CD4-positive, CD25-positive, alpha-beta regulatory T cell (primary cell): ENCODE results near the gene MYMK. TPM values are rescaled to one million over a fixed set of nuclear protein-coding genes. Genes with fewer than 3 reads are reported as not detected.
A peak's percentile ranks its signal among the peaks of the same experiment; 100 is the strongest.

Source experiments
- ATAC-seq, 2 donors: fragments of 150-1000 bp; cut with Tn5 transposase; one replicate each; pipeline ENCODE4 v1.10.0; 2021; ENCODE audit warnings: low read depth in 2 of 2, moderate number of reproducible peaks in 2 of 2, moderate library complexity in 1 of 2
- DNase-seq, 3 donors: peaks; one replicate each; pipeline versions ENCODE4 v3.0.0 to v3.0.0-alpha.2; 2012 to 2022; ENCODE audit warnings: mixed read lengths in 1 of 3
- H3K27ac ChIP-seq: one replicate; pipeline ENCODE4 v1.7.0; 2013; ENCODE audit warnings: mild to moderate bottlenecking, low read length; ENCODE audit not compliant: insufficient read depth, poor library complexity, severe bottlenecking
- H3K27me3 ChIP-seq: one replicate; pipeline ENCODE4 v1.7.0; 2013; ENCODE audit warnings: low read length; ENCODE audit not compliant: control insufficient read depth, insufficient read depth
- H3K36me3 ChIP-seq: one replicate; pipeline ENCODE4 v1.7.0; 2013; ENCODE audit warnings: mild to moderate bottlenecking, low read length, moderate library complexity; ENCODE audit not compliant: control insufficient read depth, insufficient read depth
- H3K4me1 ChIP-seq: 2 replicates; pipeline ENCODE4 v1.7.0; 2013; ENCODE audit warnings: mild to moderate bottlenecking, low read length; ENCODE audit not compliant: insufficient read depth, control insufficient read depth, poor library complexity, severe bottlenecking
- H3K4me3 ChIP-seq: one replicate; pipeline ENCODE4 v1.7.0; 2013; ENCODE audit warnings: low read depth, mild to moderate bottlenecking, low read length, moderate library complexity
- H3K9me3 ChIP-seq, 2 experiments: 1 replicate in 1 of 2; 2 replicates in 1 of 2; pipeline ENCODE4 v1.7.0; 2013; ENCODE audit warnings: low read length in 2 of 2, mild to moderate bottlenecking in 1 of 2, moderate library complexity in 1 of 2; ENCODE audit not compliant: control insufficient read depth in 2 of 2
- H3K27ac Mint-ChIP-seq, 3 donors: one replicate each; pipeline ENCODE4 v1.8.0; 2020 to 2022; ENCODE audit warnings: mild to moderate bottlenecking in 3 of 3, mixed read lengths in 3 of 3, moderate library complexity in 2 of 3
- H3K27me3 Mint-ChIP-seq: one replicate; pipeline ENCODE4 v1.8.0; 2022; ENCODE audit warnings: mild to moderate bottlenecking, mixed read lengths
- H3K36me3 Mint-ChIP-seq: one replicate; pipeline ENCODE4 v1.8.0; 2020; ENCODE audit warnings: mixed read lengths
- H3K4me1 Mint-ChIP-seq, 4 donors: one replicate each; pipeline ENCODE4 v1.8.0; 2020 to 2022; ENCODE audit warnings: mixed read lengths in 4 of 4, mild to moderate bottlenecking in 1 of 4
- H3K4me3 Mint-ChIP-seq, 4 donors: one replicate each; pipeline ENCODE4 v1.8.0; 2020 to 2022; ENCODE audit warnings: mild to moderate bottlenecking in 4 of 4, mixed read lengths in 4 of 4, moderate library complexity in 3 of 4
- H3K9me3 Mint-ChIP-seq, 7 donors: one replicate each; pipeline ENCODE4 v1.8.0; 2020 to 2022; ENCODE audit warnings: mixed read lengths in 7 of 7, mild to moderate bottlenecking in 3 of 7, moderate library complexity in 2 of 7
- polyA plus RNA-seq, 4 donors: library from polyadenylated mRNA; unstranded; fragments of 300-500 nt; fragmentation: Illumina TruSeq; gene quantifications; one replicate each; pipeline ENCODE4 v1.2.3, GENCODE V29; 2021
- total RNA-seq: library from RNA; stranded (reverse); gene quantifications from one replicate; pipeline ENCODE4 v1.2.3, GENCODE V29; 2022

The MYMK gene
- total and polyA plus RNA-seq, 5 donors from 2014 or later: not detected

GRCh38 chr9:133471551-133472276, 53.0 kb downstream of the MYMK start:
- H3K4me1 ChIP-seq: no peaks in the 10 kb centered on the region
- no peak overlapping the region for H3K27ac Mint-ChIP-seq

GRCh38 chr9:133470988-133471387, 53.8 kb downstream of the MYMK start:
- DNase-seq (no peak), ATAC-seq (no peak)
- Mint-ChIP-seq H3K27me3 (no peaks in the 10 kb centered on the region), H3K4me3 (no peak overlapping the region), H3K9me3 (no peaks in the 10 kb centered on the region), H3K4me1 (peaks cover 0 to 2% (median 0%) of the 10 kb centered on the region in 4 donors), H3K27ac (no peak overlapping the region), H3K36me3 (no peaks in the 10 kb centered on the region)
- Histone ChIP-seq H3K36me3 (no peaks in the 10 kb centered on the region), H3K4me1 (no peaks in the 10 kb centered on the region), H3K27me3 (no peaks in the 10 kb centered on the region), H3K27ac (no peak overlapping the region), H3K9me3 (no peaks in the 10 kb centered on the region), H3K4me3 (no peak overlapping the region)

More at GRCh38 chr9:133471551-133472276, 53.0 kb downstream of the MYMK start:
- no peaks in the 10 kb centered on the region for H3K9me3 ChIP-seq
- H3K4me1 Mint-ChIP-seq: peaks cover 0 to 2% (median 0%) of the 10 kb centered on the region in 4 donors
- no peak overlapping the region for H3K27ac ChIP-seq
- no peak overlapping the region for H3K4me3 ChIP-seq
- DNase-seq: no peak
- H3K9me3 Mint-ChIP-seq: no peaks in the 10 kb centered on the region
- no peaks in the 10 kb centered on the region for H3K36me3 ChIP-seq
- no peak for ATAC-seq
- no peaks in the 10 kb centered on the region for H3K36me3 Mint-ChIP-seq
- H3K27me3 ChIP-seq: no peaks in the 10 kb centered on the region
- H3K27me3 Mint-ChIP-seq: no peaks in the 10 kb centered on the region
- no peak overlapping the region for H3K4me3 Mint-ChIP-seq

- no peaks in the 10 kb centered on the region for H3K27me3 ChIP-seq
- H3K36me3 ChIP-seq: no peaks in the 10 kb centered on the region
- no peak overlapping the region for H3K27ac ChIP-seq
- no peak for ATAC-seq
- no peaks in the 10 kb centered on the region for H3K9me3 ChIP-seq
- no peak overlapping the region for H3K27ac Mint-ChIP-seq
- no peaks in the 10 kb centered on the region for H3K4me1 ChIP-seq
- H3K4me3 ChIP-seq: no peak overlapping the region
- peaks cover 0 to 2% (median under 1%) of the 10 kb centered on the region in 4 donors for H3K4me1 Mint-ChIP-seq
- H3K4me3 Mint-ChIP-seq: no peak overlapping the region
- no peaks in the 10 kb centered on the region for H3K9me3 Mint-ChIP-seq
- H3K36me3 Mint-ChIP-seq: no peaks in the 10 kb centered on the region
- no peak for DNase-seq
- no peaks in the 10 kb centered on the region for H3K27me3 Mint-ChIP-seq
These were observed 54.3 kb downstream of the MYMK start for GRCh38 chr9:133470427-133470924.

- Mint-ChIP-seq H3K4me1 (peaks cover 0 to 2% (median 0%) of the 10 kb centered on the region in 4 donors), H3K27me3 (no peaks in the 10 kb centered on the region), H3K27ac (no peak overlapping the region), H3K4me3 (no peak overlapping the region), H3K36me3 (no peaks in the 10 kb centered on the region), H3K9me3 (no peaks in the 10 kb centered on the region)
- DNase-seq: no peak
- ATAC-seq: no peak
- H3K9me3 ChIP-seq: no peaks in the 10 kb centered on the region
- H3K27ac ChIP-seq: no peak overlapping the region
- H3K27me3 ChIP-seq: no peaks in the 10 kb centered on the region
- H3K4me1 ChIP-seq: no peaks in the 10 kb centered on the region
- H3K4me3 ChIP-seq: no peak overlapping the region
- no peaks in the 10 kb centered on the region for H3K36me3 ChIP-seq
These were observed 55.9 kb downstream of the MYMK start for GRCh38 chr9:133468777-133469421.

- no peak overlapping the region for H3K27ac Mint-ChIP-seq
- no peak for DNase-seq
- H3K27ac ChIP-seq: no peak overlapping the region
- H3K27me3 Mint-ChIP-seq: no peaks in the 10 kb centered on the region
- H3K36me3 Mint-ChIP-seq: no peaks in the 10 kb centered on the region
- H3K36me3 ChIP-seq: no peaks in the 10 kb centered on the region
- no peaks in the 10 kb centered on the region for H3K4me1 ChIP-seq
- peaks cover 0 to 2% (median 0%) of the 10 kb centered on the region in 4 donors for H3K4me1 Mint-ChIP-seq
- no peak overlapping the region for H3K4me3 Mint-ChIP-seq
- H3K27me3 ChIP-seq: no peaks in the 10 kb centered on the region
- H3K4me3 ChIP-seq: no peak overlapping the region
- no peaks in the 10 kb centered on the region for H3K9me3 Mint-ChIP-seq
- H3K9me3 ChIP-seq: no peaks in the 10 kb centered on the region
- ATAC-seq: no peak
These were observed 56.4 kb downstream of the MYMK start for GRCh38 chr9:133468374-133468773.

GRCh38 chr9:133467101-133467500, 57.7 kb downstream of the MYMK start:
- H3K4me1 ChIP-seq: no peaks in the 10 kb centered on the region
- H3K36me3 ChIP-seq: no peaks in the 10 kb centered on the region
- H3K9me3 ChIP-seq: no peaks in the 10 kb centered on the region
- H3K4me3 ChIP-seq: no peak overlapping the region
- H3K4me1 Mint-ChIP-seq: peaks cover 0 to 2% (median 0%) of the 10 kb centered on the region in 4 donors
- H3K4me3 Mint-ChIP-seq: no peak overlapping the region
- H3K27me3 Mint-ChIP-seq: no peaks in the 10 kb centered on the region
- no peaks in the 10 kb centered on the region for H3K9me3 Mint-ChIP-seq
- ATAC-seq (no peak), DNase-seq (no peak)
- no peaks in the 10 kb centered on the region for H3K27me3 ChIP-seq
- H3K27ac ChIP-seq: no peak overlapping the region
- no peaks in the 10 kb centered on the region for H3K36me3 Mint-ChIP-seq
- no peak overlapping the region for H3K27ac Mint-ChIP-seq

- H3K36me3 ChIP-seq: no peaks in the 10 kb centered on the region
- Mint-ChIP-seq H3K36me3 (no peaks in the 10 kb centered on the region), H3K27ac (no peak overlapping the region), H3K9me3 (no peaks in the 10 kb centered on the region), H3K4me3 (peak overlapping the region in 1 of 4 donors; percentile 40), H3K4me1 (peaks cover 0 to 6% (median under 1%) of the 10 kb centered on the region in 4 donors), H3K27me3 (no peaks in the 10 kb centered on the region)
- DNase-seq: no peak
- H3K9me3 ChIP-seq: no peaks in the 10 kb centered on the region
- no peak for ATAC-seq
- no peak overlapping the region for H3K4me3 ChIP-seq
- H3K27ac ChIP-seq: no peak overlapping the region
- no peaks in the 10 kb centered on the region for H3K27me3 ChIP-seq
- H3K4me1 ChIP-seq: no peaks in the 10 kb centered on the region
These were observed 58.8 kb downstream of the MYMK start for GRCh38 chr9:133465984-133466383.
